B cell (primary cell): ENCODE results near the gene ADAP2. TPM values are rescaled to one million over a fixed set of nuclear protein-coding genes. Genes with fewer than 3 reads are reported as not detected.

Experiments
- ATAC-seq: fragments of 200-7000 bp; cut with Tn5 transposase; one replicate; pipeline ENCODE4 v1.10.0; 2021; ENCODE audit warnings: low read depth, mild to moderate bottlenecking, moderate number of reproducible peaks, moderate library complexity
- CTCF ChIA-PET: fragments of 350-600 bp; sonication (Branson Sonifier 250); formaldehyde crosslinking; loops from one replicate; lab custom pipeline; 2021; ENCODE audit warnings: antibody characterized with exemption, inconsistent platforms; lab: Charles Lee
- POLR2A ChIA-PET: fragments of 350-600 bp; sonication (Branson Sonifier 250); formaldehyde crosslinking; loops from one replicate; lab custom pipeline; 2021; ENCODE audit warnings: antibody characterized with exemption; lab: Charles Lee
- DNase-seq: peaks from one replicate; pipeline ENCODE4 v3.0.0; 2013
- H2AFZ ChIP-seq: 2 replicates; pipeline ENCODE4 v1.6.1; 2012; ENCODE audit warnings: mild to moderate bottlenecking, low read depth, low read length; ENCODE audit not compliant: insufficient read depth, poor library complexity, severe bottlenecking
- H3K27ac ChIP-seq, 2 donors: 1 replicate in 1 of 2; 2 replicates in 1 of 2; pipeline ENCODE4 v1.5.1; 2012 to 2013; ENCODE audit warnings: low read length in 2 of 2, mild to moderate bottlenecking in 2 of 2, moderate library complexity in 1 of 2
- H3K27me3 ChIP-seq, 4 experiments: fragments of 200-600 bp in 1 of 4; sonication (generic) in 1 of 4; replicated peaks in 1 of 4; 1 replicate in 2 of 4; 2 replicates in 2 of 4; pipeline versions ENCODE4 v1.6.1 to v1.7.0; 2013 to 2016; ENCODE audit warnings: low read length in 3 of 4, mild to moderate bottlenecking in 2 of 4, mixed read lengths in 1 of 4, moderate library complexity in 1 of 4; ENCODE audit not compliant: insufficient read depth in 4 of 4, control insufficient read depth in 3 of 4; ENCODE audit errors: control extremely low read depth in 1 of 4
- H3K36me3 ChIP-seq, 2 experiments: replicated peaks in 1 of 2; 1 replicate in 1 of 2; 2 replicates in 1 of 2; pipeline versions ENCODE4 v1.6.1 to v1.7.1; 2013; ENCODE audit warnings: low read length in 1 of 2; ENCODE audit not compliant: insufficient read depth in 2 of 2, control insufficient read depth in 1 of 2; ENCODE audit errors: control extremely low read depth in 1 of 2, extremely low read depth in 1 of 2
- H3K4me1 ChIP-seq, 2 donors: fragments of 200-600 bp in 1 of 2; sonication (generic) in 1 of 2; 1 replicate in 1 of 2; 2 replicates in 1 of 2; pipeline versions ENCODE4 v1.5.1 to v1.6.1; 2013 to 2017; ENCODE audit warnings: low read length in 2 of 2; ENCODE audit not compliant: control insufficient read depth in 2 of 2, insufficient read depth in 2 of 2
- H3K4me2 ChIP-seq: replicated peaks from 2 replicates; pipeline ENCODE3; 2012; ENCODE audit warnings: mild to moderate bottlenecking, low read depth, low read length; ENCODE audit not compliant: poor library complexity, severe bottlenecking
- H3K4me3 ChIP-seq, 5 experiments: fragments of 200-600 bp in 1 of 5; sonication (generic) in 1 of 5; 1 replicate in 3 of 5; 2 replicates in 2 of 5; pipeline versions ENCODE4 v1.5.1 to v1.7.0; 2011 to 2016; ENCODE audit warnings: low read length in 4 of 5, mild to moderate bottlenecking in 4 of 5, low read depth in 2 of 5, control low read depth in 1 of 5, moderate library complexity in 1 of 5; ENCODE audit not compliant: insufficient read depth in 1 of 5; ENCODE audit errors: control extremely low read depth in 1 of 5, extremely low read depth in 1 of 5
- H3K79me2 ChIP-seq: fragments of 200-600 bp; sonication (generic); one replicate; pipeline ENCODE4 v1.6.0; 2016; ENCODE audit warnings: low read length; ENCODE audit not compliant: control insufficient read depth, insufficient read depth
- H3K9ac ChIP-seq: fragments of 200-600 bp; sonication (generic); 2 replicates; pipeline ENCODE4 v1.6.1; 2017; ENCODE audit warnings: mild to moderate bottlenecking, low read length, moderate library complexity
- H3K9me3 ChIP-seq, 3 donors: one replicate each; pipeline versions ENCODE4 v1.6.1 to v1.7.1; 2013; ENCODE audit warnings: low read length in 2 of 3; ENCODE audit not compliant: control insufficient read depth in 2 of 3, insufficient read depth in 1 of 3; ENCODE audit errors: control extremely low read depth in 1 of 3
- H4K20me1 ChIP-seq: 2 replicates; pipeline ENCODE4 v1.6.0; 2012; ENCODE audit warnings: mild to moderate bottlenecking, low read length; ENCODE audit not compliant: insufficient read depth, control insufficient read depth, poor library complexity, severe bottlenecking
- H3K27ac Mint-ChIP-seq: one replicate; pipeline ENCODE4 v1.8.0; 2021; ENCODE audit warnings: mixed read lengths
- H3K27me3 Mint-ChIP-seq: one replicate; pipeline ENCODE4 v1.8.0; 2021; ENCODE audit warnings: mixed read lengths
- H3K4me1 Mint-ChIP-seq: one replicate; pipeline ENCODE4 v1.8.0; 2021; ENCODE audit warnings: mixed read lengths
- H3K4me3 Mint-ChIP-seq: one replicate; pipeline ENCODE4 v1.8.0; 2021; ENCODE audit warnings: mixed read lengths
- H3K9me3 Mint-ChIP-seq: one replicate; pipeline ENCODE4 v1.8.0; 2022; ENCODE audit warnings: mixed read lengths; ENCODE audit not compliant: insufficient read depth
- EZH2 ChIP-seq: IDR thresholded peaks from 2 replicates; pipeline ENCODE4 v1.6.1; 2012; ENCODE audit warnings: borderline replicate concordance, low read depth, mild to moderate bottlenecking, moderate library complexity, low read length; ENCODE audit not compliant: insufficient read depth, poor library complexity, severe bottlenecking
- WGBS: methylation state at CpG from one replicate; pipeline ENCODE4 v1.1.5; 2013; ENCODE audit warnings: missing lambda C conversion rate; ENCODE audit not compliant: insufficient coverage; 5-methylcytosine and 5-hydroxymethylcytosine counted together
- intact Hi-C: fragments of 100-400 bp; cut with micrococcal nuclease; formaldehyde crosslinking; loops from one replicate; pipeline ENCODE4 v1.10.0; 2022
- polyA plus RNA-seq: library from polyadenylated mRNA; depleted of rRNA; stranded (reverse); fragments of >200 nt; gene quantifications from 2 replicates; pipeline ENCODE4 v1.2.3, GENCODE V29; 2012
- total RNA-seq, 2 donors: library from RNA; stranded (reverse); fragments of 120-200 nt in 1 of 2; gene quantifications; 1 replicate in 1 of 2; 2 replicates in 1 of 2; pipeline versions ENCODE4 v1.2.3 to v1.2.4, GENCODE V29; 2013 to 2022
- TF ChIP-seq, protein P1 (sequence below): fragments of 200-600 bp; IDR thresholded peaks from one replicate; pipeline ENCODE4 v1.8.0; 2022; ENCODE audit warnings: antibody characterized with exemption, mild to moderate bottlenecking

Gene ADAP2
- total and polyA plus RNA-seq, 2 donors (not counting 1 experiment from before 2014, with no cell fraction given), result 8.5 to 14.6 TPM

GRCh38 chr17:30954046-30954830 lies 32.5 kb downstream of the ADAP2 start:
- Histone ChIP-seq H3K79me2 (peaks cover 9% of the 10 kb centered on the region), H4K20me1 (no peaks in the 10 kb centered on the region), H3K4me3 (no peak overlapping the region), H3K27me3 (no peaks in the 10 kb centered on the region), H3K36me3 (peaks cover 0 to 3% of the 10 kb centered on the region in 2 experiments), H3K9me3 (no peaks in the 10 kb centered on the region), H2AFZ (peak overlapping the region; percentile 19), H3K4me1 (peaks cover 84 to 92% of the 10 kb centered on the region in 2 donors), H3K9ac (peak overlapping the region; percentile 9), H3K27ac (peak overlapping the region; percentile 52 to 82), H3K4me2 (peak overlapping the region; percentile 51)
- H3K27me3 Mint-ChIP-seq, result no peaks in the 10 kb centered on the region
- H3K4me1 Mint-ChIP-seq, result peaks cover 75% of the 10 kb centered on the region
- DNase-seq, result peak; percentile 33
- intact Hi-C loops, result loop anchor here (2.0 kb wide), 1 partner anchor 17 kb away; the partner anchor contains the start of gene RNF135
- peak overlapping the region; percentile 37 for H3K4me3 Mint-ChIP-seq
- H3K9me3 Mint-ChIP-seq, result no peaks in the 10 kb centered on the region
- 90% methylated on average over 4 of the region's 6 CpGs for WGBS
- peak overlapping the region; percentile 91 for H3K27ac Mint-ChIP-seq
- no peak for ATAC-seq
- ChIA-PET POLR2A (interaction anchor here (0.6 kb wide), 2 partner anchors 30 to 546 kb away, joined by 3 to 4 read pairs; no protein-coding TSS in a partner anchor), CTCF (no interaction called here)
- TF ChIP-seq, protein P1, sequence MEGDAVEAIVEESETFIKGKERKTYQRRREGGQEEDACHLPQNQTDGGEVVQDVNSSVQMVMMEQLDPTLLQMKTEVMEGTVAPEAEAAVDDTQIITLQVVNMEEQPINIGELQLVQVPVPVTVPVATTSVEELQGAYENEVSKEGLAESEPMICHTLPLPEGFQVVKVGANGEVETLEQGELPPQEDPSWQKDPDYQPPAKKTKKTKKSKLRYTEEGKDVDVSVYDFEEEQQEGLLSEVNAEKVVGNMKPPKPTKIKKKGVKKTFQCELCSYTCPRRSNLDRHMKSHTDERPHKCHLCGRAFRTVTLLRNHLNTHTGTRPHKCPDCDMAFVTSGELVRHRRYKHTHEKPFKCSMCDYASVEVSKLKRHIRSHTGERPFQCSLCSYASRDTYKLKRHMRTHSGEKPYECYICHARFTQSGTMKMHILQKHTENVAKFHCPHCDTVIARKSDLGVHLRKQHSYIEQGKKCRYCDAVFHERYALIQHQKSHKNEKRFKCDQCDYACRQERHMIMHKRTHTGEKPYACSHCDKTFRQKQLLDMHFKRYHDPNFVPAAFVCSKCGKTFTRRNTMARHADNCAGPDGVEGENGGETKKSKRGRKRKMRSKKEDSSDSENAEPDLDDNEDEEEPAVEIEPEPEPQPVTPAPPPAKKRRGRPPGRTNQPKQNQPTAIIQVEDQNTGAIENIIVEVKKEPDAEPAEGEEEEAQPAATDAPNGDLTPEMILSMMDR, result no peak
- no peak for TF ChIP-seq EZH2
